ENCODE results near the gene CD40. TPM values are rescaled to one million over a fixed set of nuclear protein-coding genes. Genes with fewer than 3 reads are reported as not detected.

The CD40 gene
- total RNA-seq, 6 experiments from 2014 or later, result 0.34 to 3.6 (median 0.62) TPM

GRCh38 chr20:46112430-46113112 is 5.5 kb upstream of the CD40 start:
- peaks cover 24% of the 10 kb centered on the region for H3K27me3 Mint-ChIP-seq (ENCODE audit: insufficient read depth)
- no peak overlapping the region for H3K4me3 Mint-ChIP-seq
- TF ChIP-seq CTCF (IDR thresholded peaks at IDR 0.05), result no peak
- DNase-seq, result no peak
- no peaks in the 10 kb centered on the region for H3K9me3 Mint-ChIP-seq
- H3K4me1 Mint-ChIP-seq (ENCODE audit: low read depth), result no peaks in the 10 kb centered on the region
- no peaks in the 10 kb centered on the region for H3K36me3 Mint-ChIP-seq (ENCODE audit: low read depth)
- no peak overlapping the region for H3K27ac Mint-ChIP-seq

- TF ChIP-seq CTCF (IDR thresholded peaks at IDR 0.05), result no peak
- Mint-ChIP-seq H3K9me3 (no peaks in the 10 kb centered on the region), H3K4me1 (ENCODE audit: low read depth) (no peaks in the 10 kb centered on the region), H3K36me3 (ENCODE audit: low read depth) (no peaks in the 10 kb centered on the region), H3K27me3 (ENCODE audit: insufficient read depth) (peaks cover 24% of the 10 kb centered on the region), H3K27ac (no peak overlapping the region), H3K4me3 (no peak overlapping the region)
- DNase-seq, result no peak
Observed at GRCh38 chr20:46113113-46113470, 5.0 kb upstream of the CD40 start.

- Mint-ChIP-seq H3K9me3 (no peaks in the 10 kb centered on the region), H3K36me3 (ENCODE audit: low read depth) (no peaks in the 10 kb centered on the region), H3K27me3 (ENCODE audit: insufficient read depth) (peaks cover 26% of the 10 kb centered on the region), H3K4me1 (ENCODE audit: low read depth) (no peaks in the 10 kb centered on the region), H3K4me3 (no peak overlapping the region), H3K27ac (no peak overlapping the region)
- no peak for TF ChIP-seq CTCF (IDR thresholded peaks at IDR 0.05)
- no peak for DNase-seq
Observed at GRCh38 chr20:46114449-46114848, 3.7 kb upstream of the CD40 start.

GRCh38 chr20:46118481-46119020 is 437 bp downstream of the CD40 start:
- Mint-ChIP-seq H3K27me3 (ENCODE audit: insufficient read depth) (peaks cover 22% of the 10 kb centered on the region), H3K9me3 (no peaks in the 10 kb centered on the region), H3K36me3 (ENCODE audit: low read depth) (no peaks in the 10 kb centered on the region)

GRCh38 chr20:46119028-46119546 is 973 bp downstream of the CD40 start:
- Mint-ChIP-seq H3K4me1 (ENCODE audit: low read depth) (peaks cover 10% of the 10 kb centered on the region), H3K36me3 (ENCODE audit: low read depth) (no peaks in the 10 kb centered on the region), H3K4me3 (no peak overlapping the region), H3K9me3 (no peaks in the 10 kb centered on the region), H3K27ac (no peak overlapping the region), H3K27me3 (ENCODE audit: insufficient read depth) (peaks cover 23% of the 10 kb centered on the region)
- no peak for TF ChIP-seq CTCF (IDR thresholded peaks at IDR 0.05)
- no peak for DNase-seq

More at GRCh38 chr20:46118481-46119020, 437 bp downstream of the CD40 start:
- no peak for TF ChIP-seq CTCF (IDR thresholded peaks at IDR 0.05)
- Mint-ChIP-seq H3K27ac (no peak overlapping the region; the same call in 1 of the 2 replicates), H3K4me1 (ENCODE audit: low read depth) (peaks cover 10% of the 10 kb centered on the region), H3K4me3 (peak overlapping the region; percentile 77; the same call in 1 of the 2 replicates)
- no peak for DNase-seq

Measured in HFFc6 (cell line).